Measurements from ENCODE around the gene RALGPS1. TPM values are rescaled to one million over a fixed set of nuclear protein-coding genes. Genes with fewer than 3 reads are reported as not detected.

The RALGPS1 gene
- polyA plus RNA-seq, 1 of the 3 experiments (the other 2 are of a cell fraction): 3.9 TPM

- TF ChIP-seq, protein P1, sequence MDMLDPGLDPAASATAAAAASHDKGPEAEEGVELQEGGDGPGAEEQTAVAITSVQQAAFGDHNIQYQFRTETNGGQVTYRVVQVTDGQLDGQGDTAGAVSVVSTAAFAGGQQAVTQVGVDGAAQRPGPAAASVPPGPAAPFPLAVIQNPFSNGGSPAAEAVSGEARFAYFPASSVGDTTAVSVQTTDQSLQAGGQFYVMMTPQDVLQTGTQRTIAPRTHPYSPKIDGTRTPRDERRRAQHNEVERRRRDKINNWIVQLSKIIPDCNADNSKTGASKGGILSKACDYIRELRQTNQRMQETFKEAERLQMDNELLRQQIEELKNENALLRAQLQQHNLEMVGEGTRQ (IDR thresholded peaks at IDR 0.05; ENCODE audit: borderline replicate concordance, low read depth, low read length): no peak
- TF ChIP-seq MXI1 (IDR thresholded peaks at IDR 0.05; ENCODE audit: low read depth, low read length): no peak
- ChIA-PET CTCF (interaction anchor here (1.0 to 2.2 kb wide), 2 partner anchors 16 to 236 kb away, joined by 3 to 10 read pairs; no protein-coding TSS in a partner anchor), POLR2A (no interaction called here)
- Histone ChIP-seq H3K79me2 (ENCODE audit: insufficient read depth) (no peaks in the 10 kb centered on the region), H3K9ac (no peak overlapping the region), H3K36me3 (replicated peaks in 1 of 2; ENCODE audit: control insufficient read depth in 1 of 2, insufficient read depth in 2 of 2, low read length in 1 of 2) (no peaks in the 10 kb centered on the region), H3K4me3 (ENCODE audit: low read depth in 2 of 2, low read length in 1 of 2) (no peak overlapping the region), H3K27ac (ENCODE audit: low read depth in 2 of 2, low read length in 1 of 2) (no peak overlapping the region), H3K9me3 (no peaks in the 10 kb centered on the region), H3K27me3 (ENCODE audit: insufficient read depth) (no peaks in the 10 kb centered on the region), H2AFZ (ENCODE audit: low read depth) (no peak overlapping the region), H4K20me1 (ENCODE audit: insufficient read depth) (no peaks in the 10 kb centered on the region), H3K9me2 (no peaks in the 10 kb centered on the region), H3F3A (replicated peaks; ENCODE audit: insufficient read depth) (no peaks in the 10 kb centered on the region), H3K4me2 (no peak overlapping the region), H3K4me1 (ENCODE audit: control insufficient read depth in 1 of 2, insufficient read depth in 2 of 2, low read depth in 1 of 2, low read length in 1 of 2) (peaks cover 0 to 12% of the 10 kb centered on the region in 2 experiments; a peak in 1 of 4 replicates)
- DNase-seq: no peak
- WGBS (ENCODE audit: low lambda C conversion rate): 87% methylated on average over 3 of the region's 3 CpGs
Observed at GRCh38 chr9:127176631-127177030, 262.0 kb downstream of the RALGPS1 start.

DNA sequence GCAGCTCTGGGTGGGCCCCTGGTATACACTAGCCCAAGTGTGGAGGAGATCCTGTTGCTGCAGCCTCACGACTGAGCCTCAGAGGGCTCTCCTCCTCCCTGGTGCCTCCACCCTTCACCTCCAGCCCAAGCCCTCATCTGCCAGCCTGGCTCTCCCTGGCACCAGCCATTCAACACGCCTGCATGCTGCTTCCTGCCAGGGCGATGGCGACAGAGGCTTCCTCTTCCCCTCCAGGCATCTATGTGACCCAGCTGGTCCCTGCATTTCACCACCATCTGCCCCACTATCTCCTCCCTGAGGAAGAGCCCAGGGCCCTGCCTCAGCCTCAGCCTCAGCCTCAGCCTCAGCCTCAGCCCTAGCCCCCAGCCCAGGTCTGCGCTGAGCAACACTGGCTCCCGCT, 262.6 kb downstream of the RALGPS1 start:
- no peak overlapping the region for H3K9ac ChIP-seq
- H2AFZ ChIP-seq (ENCODE audit: low read depth): no peak overlapping the region
- TF ChIP-seq PBX3 (IDR thresholded peaks at IDR 0.05) (no peak), NFIC (IDR thresholded peaks at IDR 0.05; ENCODE audit: borderline replicate concordance) (no peak), EZH2phosphoT487 (IDR thresholded peaks at IDR 0.05; ENCODE audit: borderline replicate concordance, low read depth) (no peak), RAD21 (IDR thresholded peaks at IDR 0.05; ENCODE audit: low read length) (no peak)
- TF ChIP-seq, protein P2, sequence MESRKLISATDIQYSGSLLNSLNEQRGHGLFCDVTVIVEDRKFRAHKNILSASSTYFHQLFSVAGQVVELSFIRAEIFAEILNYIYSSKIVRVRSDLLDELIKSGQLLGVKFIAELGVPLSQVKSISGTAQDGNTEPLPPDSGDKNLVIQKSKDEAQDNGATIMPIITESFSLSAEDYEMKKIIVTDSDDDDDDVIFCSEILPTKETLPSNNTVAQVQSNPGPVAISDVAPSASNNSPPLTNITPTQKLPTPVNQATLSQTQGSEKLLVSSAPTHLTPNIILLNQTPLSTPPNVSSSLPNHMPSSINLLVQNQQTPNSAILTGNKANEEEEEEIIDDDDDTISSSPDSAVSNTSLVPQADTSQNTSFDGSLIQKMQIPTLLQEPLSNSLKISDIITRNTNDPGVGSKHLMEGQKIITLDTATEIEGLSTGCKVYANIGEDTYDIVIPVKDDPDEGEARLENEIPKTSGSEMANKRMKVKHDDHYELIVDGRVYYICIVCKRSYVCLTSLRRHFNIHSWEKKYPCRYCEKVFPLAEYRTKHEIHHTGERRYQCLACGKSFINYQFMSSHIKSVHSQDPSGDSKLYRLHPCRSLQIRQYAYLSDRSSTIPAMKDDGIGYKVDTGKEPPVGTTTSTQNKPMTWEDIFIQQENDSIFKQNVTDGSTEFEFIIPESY (IDR thresholded peaks at IDR 0.05; ENCODE audit: borderline replicate concordance, low read depth): no peak
- H3K4me1 ChIP-seq (ENCODE audit: control insufficient read depth in 1 of 2, insufficient read depth in 2 of 2, low read depth in 1 of 2, low read length in 1 of 2): peaks cover 0 to 12% of the 10 kb centered on the region in 2 experiments; a peak in 1 of 4 replicates
- 96% methylated on average over 6 of the region's 6 CpGs for whole genome bisulfite sequencing (ENCODE audit: low lambda C conversion rate)
- H3K9me3 ChIP-seq: no peaks in the 10 kb centered on the region
- no peaks in the 10 kb centered on the region for H3K27me3 ChIP-seq (ENCODE audit: insufficient read depth)
- H3K36me3 ChIP-seq (replicated peaks in 1 of 2; ENCODE audit: control insufficient read depth in 1 of 2, insufficient read depth in 2 of 2, low read length in 1 of 2): no peaks in the 10 kb centered on the region
- POLR2A ChIA-PET: no interaction called here
- H3F3A ChIP-seq (replicated peaks; ENCODE audit: insufficient read depth): no peaks in the 10 kb centered on the region
- H3K4me2 ChIP-seq: no peak overlapping the region
- H4K20me1 ChIP-seq (ENCODE audit: insufficient read depth): no peaks in the 10 kb centered on the region
- no peak overlapping the region for H3K27ac ChIP-seq (ENCODE audit: low read depth in 2 of 2, low read length in 1 of 2)
- H3K79me2 ChIP-seq (ENCODE audit: insufficient read depth): no peaks in the 10 kb centered on the region
- no peak for DNase-seq
- H3K4me3 ChIP-seq (ENCODE audit: low read depth in 2 of 2, low read length in 1 of 2): no peak overlapping the region
- H3K9me2 ChIP-seq: no peaks in the 10 kb centered on the region
- CTCF ChIA-PET: interaction anchor here (1.0 kb wide), 1 partner anchor 17 kb away, joined by 3 read pairs; no protein-coding TSS in a partner anchor
